PC-3 (cell line): ENCODE data around the gene UBAP1. TPM values are rescaled to one million over a fixed set of nuclear protein-coding genes. Genes with fewer than 3 reads are reported as not detected.

ENCODE experiments used
- ATAC-seq: fragments of 200-7000 bp; cut with Tn5 transposase; 2 replicates; pipeline ENCODE4 v1.9.1; 2020; ENCODE audit warnings: mild to moderate bottlenecking, moderate library complexity
- BruUV-seq: library from RNA; stranded (reverse); fragments of 400-500 nt; replicated peaks from 2 replicates; lab custom pipeline; 2021; lab: Mats Ljungman, UMichigan
- CTCF ChIA-PET: fragments of 300-600 bp; sonication (Branson Sonifier 250); formaldehyde crosslinking; loops from one replicate; lab custom pipeline; 2022; ENCODE audit warnings: antibody characterized with exemption; lab: Charles Lee
- POLR2A ChIA-PET: fragments of 300-600 bp; sonication (Branson Sonifier 250); formaldehyde crosslinking; loops from one replicate; lab custom pipeline; 2022; ENCODE audit warnings: antibody characterized with exemption; ENCODE audit not compliant: unreplicated experiment; lab: Charles Lee
- DNase-seq: peaks from one replicate; pipeline ENCODE4 v3.0.0-alpha.2; 2015
- H2AFZ ChIP-seq: fragments of 300-600 bp; sonication (generic); 2 replicates; pipeline ENCODE4 v1.6.0; 2016; ENCODE audit warnings: antibody characterized with exemption, low read length
- H3F3A ChIP-seq: fragments of 300-600 bp; sonication (generic); one replicate; pipeline ENCODE4 v1.6.0; 2017; ENCODE audit warnings: antibody characterized with exemption, low read length, control low read depth, mild to moderate bottlenecking; ENCODE audit not compliant: unreplicated experiment
- H3K27ac ChIP-seq: fragments of 300-600 bp; sonication (generic); 2 replicates; pipeline ENCODE4 v1.5.1; 2016; ENCODE audit warnings: mild to moderate bottlenecking, low read length
- H3K27me3 ChIP-seq: fragments of 300-600 bp; sonication (generic); 2 replicates; pipeline ENCODE4 v1.6.1; 2016; ENCODE audit warnings: low read length, mixed read lengths
- H3K36me3 ChIP-seq: fragments of 300-600 bp; sonication (generic); 2 replicates; pipeline ENCODE4 v1.6.1; 2016; ENCODE audit warnings: low read depth, mixed run types, low read length, mixed read lengths
- H3K4me1 ChIP-seq: fragments of 300-600 bp; sonication (generic); 2 replicates; pipeline ENCODE4 v1.5.1; 2016; ENCODE audit warnings: low read length; ENCODE audit not compliant: insufficient read depth
- H3K4me2 ChIP-seq: fragments of 300-600 bp; sonication (generic); 2 replicates; pipeline ENCODE4 v1.6.0; 2016; ENCODE audit warnings: low read length
- H3K4me3 ChIP-seq: fragments of 300-600 bp; sonication (generic); 2 replicates; pipeline ENCODE4 v1.5.1; 2016; ENCODE audit warnings: mild to moderate bottlenecking, low read length, mixed read lengths
- H3K79me2 ChIP-seq: fragments of 300-600 bp; sonication (generic); 2 replicates; pipeline ENCODE4 v1.6.1; 2017; ENCODE audit warnings: low read length, mixed read lengths
- H3K9ac ChIP-seq: fragments of 300-600 bp; sonication (generic); 2 replicates; pipeline ENCODE4 v1.6.0; 2016; ENCODE audit warnings: mild to moderate bottlenecking, low read length
- H3K9me2 ChIP-seq: fragments of 300-600 bp; sonication (generic); replicated peaks from 2 replicates; pipeline ENCODE4 v1.6.1; 2016; ENCODE audit warnings: mixed run types, low read length, mixed read lengths
- H3K9me3 ChIP-seq: fragments of 300-600 bp; sonication (generic); 2 replicates; pipeline ENCODE4 v1.6.1; 2016; ENCODE audit warnings: low read length, mixed read lengths
- H4K20me1 ChIP-seq: fragments of 300-600 bp; sonication (generic); 2 replicates; pipeline ENCODE4 v1.6.1; 2016; ENCODE audit warnings: low read length, mixed read lengths
- CTCF ChIP-seq: fragments of 300-600 bp; sonication (generic); conservative IDR thresholded peaks from 2 replicates; pipeline ENCODE4 v1.5.1; 2017; ENCODE audit warnings: antibody characterized with exemption, low read depth, mild to moderate bottlenecking, low read length
- EZH2 ChIP-seq: fragments of 300-600 bp; sonication (generic); IDR thresholded peaks from one replicate; pipeline ENCODE4 v1.6.1; 2017; ENCODE audit warnings: antibody characterized with exemption, mild to moderate bottlenecking, low read length; ENCODE audit not compliant: unreplicated experiment
- EZH2phosphoT487 ChIP-seq: fragments of 300-600 bp; sonication (generic); IDR thresholded peaks from 2 replicates; pipeline ENCODE4 v1.6.1; 2018; ENCODE audit warnings: mild to moderate bottlenecking, antibody characterized with exemption, low read length, borderline replicate concordance
- intact Hi-C: fragments of 100-400 bp; cut with micrococcal nuclease; formaldehyde crosslinking; loops from 2 replicates; pipeline ENCODE4 v1.9.0; 2023
- total RNA-seq: library from RNA; depleted of rRNA; stranded (reverse); fragments of >200 nt; gene quantifications from 2 replicates; pipeline ENCODE4 v1.2.3, GENCODE V29; 2014

UBAP1 gene
- total RNA-seq, 1 experiment from 2014 or later: 15.2 TPM

- TF ChIP-seq CTCF (no peak), EZH2 (no peak), EZH2phosphoT487 (no peak)
- POLR2A ChIA-PET: no interaction called here
These were observed 33.7 kb upstream of the UBAP1 start for GRCh38 chr9:34145165-34145564.

GRCh38 chr9:34151398-34151797 is 27.4 kb upstream of the UBAP1 start:
- Histone ChIP-seq H3K27me3 (no peaks in the 10 kb centered on the region), H3K9me2 (no peaks in the 10 kb centered on the region), H3K4me3 (no peak overlapping the region), H3K36me3 (no peaks in the 10 kb centered on the region), H3K4me1 (no peaks in the 10 kb centered on the region), H3K9ac (no peak overlapping the region), H3K79me2 (no peaks in the 10 kb centered on the region), H2AFZ (no peak overlapping the region), H3F3A (no peaks in the 10 kb centered on the region), H3K9me3 (no peaks in the 10 kb centered on the region), H4K20me1 (no peaks in the 10 kb centered on the region), H3K4me2 (no peak overlapping the region), H3K27ac (no peak overlapping the region)
- no TSS peak for BruUV-seq
- intact Hi-C loops: no loop called here
- ATAC-seq: no peak
- CTCF ChIA-PET: no interaction called here
- TF ChIP-seq EZH2 (no peak), CTCF (no peak), EZH2phosphoT487 (no peak)
- DNase-seq: no peak
- POLR2A ChIA-PET: no interaction called here

More at GRCh38 chr9:34145165-34145564, 33.7 kb upstream of the UBAP1 start:
- Histone ChIP-seq H3K9ac (no peak overlapping the region), H4K20me1 (no peaks in the 10 kb centered on the region), H3K27me3 (no peaks in the 10 kb centered on the region), H3K27ac (no peak overlapping the region), H3K36me3 (no peaks in the 10 kb centered on the region), H3K9me2 (no peaks in the 10 kb centered on the region), H3K4me3 (no peak overlapping the region), H3F3A (no peaks in the 10 kb centered on the region), H2AFZ (no peak overlapping the region), H3K79me2 (no peaks in the 10 kb centered on the region), H3K4me2 (no peak overlapping the region), H3K9me3 (no peaks in the 10 kb centered on the region), H3K4me1 (no peaks in the 10 kb centered on the region)
- ATAC-seq (no peak), DNase-seq (no peak)
- CTCF ChIA-PET: no interaction called here
- intact Hi-C loops: no loop called here
- BruUV-seq: no TSS peak

GRCh38 chr9:34154057-34154456 is 24.8 kb upstream of the UBAP1 start:
- Histone ChIP-seq H3K9me2 (no peaks in the 10 kb centered on the region), H2AFZ (no peak overlapping the region), H3K27me3 (no peaks in the 10 kb centered on the region), H4K20me1 (no peaks in the 10 kb centered on the region), H3K4me3 (no peak overlapping the region), H3K4me2 (no peak overlapping the region), H3K9me3 (no peaks in the 10 kb centered on the region), H3F3A (no peaks in the 10 kb centered on the region), H3K9ac (no peak overlapping the region), H3K36me3 (no peaks in the 10 kb centered on the region), H3K79me2 (no peaks in the 10 kb centered on the region), H3K27ac (no peak overlapping the region), H3K4me1 (peaks cover 13% of the 10 kb centered on the region; the same call in 1 of the 2 replicates)
- DNase-seq (no peak), ATAC-seq (no peak)
- intact Hi-C loops: no loop called here
- POLR2A ChIA-PET: no interaction called here
- CTCF ChIA-PET: no interaction called here
- TF ChIP-seq EZH2phosphoT487: no peak
- TF ChIP-seq CTCF: no peak
- no peak for TF ChIP-seq EZH2
- BruUV-seq: no TSS peak
